NK-92 (cell line): ENCODE results near the gene KIF18B.

Source experiments
- DNase-seq: peaks from one replicate; lab custom pipeline; 2025; ENCODE audit not compliant: unreplicated experiment; lab: John Stamatoyannopoulos, UW

KIF18B gene

DNA sequence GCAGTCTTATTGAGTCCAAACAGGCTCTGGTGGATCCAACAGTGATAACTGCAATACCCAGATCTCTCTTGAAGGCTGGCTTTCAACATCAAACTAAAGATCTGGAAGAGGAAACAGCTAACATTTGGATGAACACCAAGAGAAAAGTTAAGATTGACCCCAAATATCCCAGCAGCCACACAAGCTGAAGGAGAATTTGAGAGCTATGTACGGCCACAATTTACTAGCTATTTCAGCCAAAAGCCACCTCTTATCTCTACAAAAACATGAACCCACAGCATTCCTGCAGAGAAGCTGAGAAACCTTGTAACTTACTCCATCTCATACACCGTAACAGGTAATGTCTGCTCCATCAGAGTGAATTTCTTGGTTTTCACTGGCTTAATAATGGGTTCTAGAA is 62.6 kb downstream of the KIF18B start:
- no peak for DNase-seq

DNA sequence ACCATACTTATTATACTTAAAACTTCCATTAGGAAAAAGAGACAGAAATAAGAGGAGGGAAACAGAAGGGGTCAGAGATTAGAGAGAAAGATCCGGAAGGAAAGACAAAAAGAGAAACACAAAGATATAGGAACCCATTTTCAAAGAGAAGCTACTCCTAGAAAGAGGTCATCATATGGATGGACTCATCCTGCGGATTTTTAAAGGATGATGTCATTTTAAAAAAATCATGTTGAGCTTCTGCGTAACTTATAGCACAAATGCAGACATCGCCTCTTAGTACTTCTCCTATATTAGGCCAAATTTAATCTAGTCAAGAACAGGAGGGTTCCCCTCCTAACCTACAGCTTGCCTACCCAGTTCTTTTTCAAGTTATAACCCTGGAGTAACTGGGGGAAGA is 66.4 kb downstream of the KIF18B start:
- no peak for DNase-seq

DNA sequence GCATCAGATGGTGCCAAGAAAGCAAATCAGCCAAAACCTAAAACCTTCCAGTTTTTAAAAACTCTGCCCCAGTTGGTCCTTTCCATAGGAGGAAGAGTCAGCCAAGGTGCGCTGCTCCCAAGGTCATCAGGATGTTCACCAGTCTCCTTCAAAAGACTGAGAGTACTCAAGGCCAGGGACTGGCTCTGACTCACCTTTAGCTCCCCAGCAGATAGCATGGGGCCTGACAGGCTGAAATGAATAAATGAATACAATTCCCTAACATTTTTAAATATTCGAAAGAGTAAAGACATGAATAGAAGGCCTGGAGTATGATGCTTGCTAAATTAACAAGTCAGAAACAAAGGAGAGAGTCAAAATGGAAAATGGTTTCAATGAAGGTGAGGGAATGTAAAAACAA is 67.5 kb downstream of the KIF18B start:
- DNase-seq, result no peak

DNA sequence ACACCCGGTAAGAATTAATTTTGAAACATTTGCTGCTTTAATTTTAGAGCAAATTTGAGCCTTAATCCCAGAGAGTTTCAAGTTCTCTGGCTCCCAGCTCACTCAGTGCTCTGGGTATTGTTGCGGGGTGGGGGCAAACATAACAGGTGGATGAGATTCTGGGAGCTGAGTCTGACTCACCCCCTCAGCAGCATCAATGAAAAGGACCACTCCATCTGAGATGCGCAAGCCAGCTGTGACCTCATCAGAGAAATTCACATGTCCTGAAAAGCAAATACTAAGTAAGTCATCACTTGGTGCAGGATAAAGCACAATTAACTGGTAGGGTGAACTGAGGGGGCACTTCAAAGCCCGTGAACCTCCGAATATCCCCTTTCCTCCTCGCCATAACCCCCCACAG is 68.2 kb downstream of the KIF18B start:
- DNase-seq, result no peak

DNA sequence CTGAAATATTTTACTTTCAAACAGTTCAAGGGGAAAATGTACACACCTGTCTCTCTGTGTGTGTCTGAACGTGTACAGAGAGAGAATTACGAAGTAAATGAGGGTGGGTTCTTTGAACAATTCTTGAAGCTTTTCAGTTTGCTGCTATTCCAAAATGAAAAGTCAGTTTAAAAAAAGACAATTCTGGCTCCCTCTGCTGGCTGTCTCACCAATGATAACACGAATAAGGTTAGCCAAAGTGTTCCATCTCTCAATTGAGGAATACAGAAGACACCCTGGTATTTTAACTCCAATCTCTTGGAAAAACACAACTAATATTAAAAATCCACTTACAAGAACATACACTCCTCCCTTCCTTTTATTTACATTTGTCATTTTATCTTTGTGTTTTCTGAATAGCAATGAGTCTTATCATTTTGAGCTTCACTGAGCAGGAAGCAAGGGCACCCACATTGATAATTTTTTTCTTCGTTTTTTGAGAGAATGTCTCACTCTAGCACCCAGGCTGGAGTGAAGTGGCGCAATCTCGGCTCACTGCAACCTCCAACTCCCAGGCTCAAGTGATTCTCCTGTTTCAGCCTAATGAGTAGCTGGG is 68.8 kb downstream of the KIF18B start:
- DNase-seq, result no peak

DNA sequence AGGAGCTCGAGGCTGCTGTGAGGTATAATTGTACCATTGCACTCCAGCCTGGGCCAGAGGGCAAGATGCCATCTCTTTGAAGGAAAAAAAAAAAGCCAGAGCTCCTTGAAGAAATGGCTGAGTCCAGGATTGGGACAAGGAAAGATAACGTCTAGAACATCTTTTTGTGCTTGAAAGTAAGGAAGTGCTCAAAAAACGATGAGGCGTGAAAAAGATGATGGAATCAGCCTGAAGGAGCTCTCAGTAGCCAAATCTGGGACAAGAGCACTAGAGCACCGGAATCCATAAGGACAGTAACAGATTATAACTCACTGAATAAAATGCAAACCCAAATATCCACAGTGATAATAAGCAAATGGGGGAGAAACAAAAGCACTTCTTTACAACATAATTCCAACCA is 70.5 kb downstream of the KIF18B start:
- DNase-seq, result no peak

DNA sequence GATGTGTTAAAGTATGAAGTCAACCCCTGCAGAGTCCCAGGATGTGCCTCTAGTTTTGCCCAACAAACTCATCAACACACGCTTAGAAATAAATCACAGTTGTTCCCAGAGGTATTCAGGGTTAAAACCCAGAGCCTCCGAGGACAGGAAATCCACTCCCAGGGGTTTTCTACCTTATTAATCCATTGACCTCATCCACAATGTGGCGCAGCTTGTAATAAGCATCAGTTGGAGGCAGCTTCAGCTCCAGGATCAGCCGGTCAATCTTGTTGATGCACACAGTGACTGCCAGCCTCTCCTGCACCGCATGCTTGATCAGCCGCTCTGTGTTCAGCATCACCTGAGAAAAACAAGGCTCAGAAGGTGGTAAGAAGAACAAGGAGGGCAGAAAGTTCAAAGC is 71.8 kb downstream of the KIF18B start:
- no peak for DNase-seq
